ENCODE measurements around the gene DCLK2.

DCLK2 gene

DNA sequence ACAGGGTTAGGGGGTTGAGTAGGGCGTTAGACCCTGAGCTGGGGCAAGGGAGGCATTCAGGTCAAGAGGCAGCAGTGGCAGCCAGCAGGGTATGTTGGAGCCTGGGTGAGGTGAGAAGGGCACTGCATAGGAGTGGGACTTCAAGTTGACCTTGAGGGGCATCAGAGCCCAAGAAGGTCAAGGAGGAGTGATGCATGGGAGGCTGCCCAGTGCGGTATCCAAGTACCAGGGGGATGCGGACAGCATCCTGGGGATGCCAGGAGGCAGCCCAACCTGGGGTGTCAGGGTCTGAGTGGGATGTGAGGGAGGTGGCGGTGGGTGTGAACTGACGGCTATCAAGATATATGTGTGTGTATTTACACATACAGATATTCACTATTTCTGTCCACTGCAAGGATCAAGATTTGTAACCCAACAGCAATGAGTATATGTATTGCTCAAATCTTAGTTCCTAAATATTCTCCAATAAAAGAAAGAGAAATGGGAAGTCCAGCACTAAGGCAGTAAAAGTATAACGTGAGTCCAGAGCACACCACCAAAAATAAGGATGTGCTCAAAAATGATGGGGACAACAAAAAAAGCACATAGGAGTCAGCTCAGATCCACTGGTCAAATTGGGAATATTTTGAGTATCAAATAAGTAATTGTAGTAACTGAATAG is 9.8 kb upstream of the DCLK2 start:
- no peak for DNase-seq (ENCODE audit: low read depth in 1 of 2, low spot score in 1 of 2)

DNA sequence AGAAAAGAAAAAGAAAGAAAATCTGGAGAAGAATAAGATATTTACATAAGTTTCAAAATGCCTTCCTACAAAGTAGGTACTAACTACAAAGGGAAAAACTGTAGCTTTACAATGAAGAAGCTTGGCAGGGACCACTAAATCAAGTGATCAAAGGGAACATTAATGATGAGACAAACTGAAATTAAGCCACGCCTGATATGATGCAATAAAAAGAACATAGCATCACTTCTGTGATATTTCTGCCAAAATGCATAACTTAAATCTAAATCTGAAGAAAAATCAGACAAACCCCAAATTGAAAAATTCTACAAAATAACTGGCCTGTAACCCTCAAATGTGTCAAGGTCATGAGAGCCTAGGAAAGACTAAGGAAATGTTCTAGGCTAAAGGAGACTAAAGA is 8.9 kb upstream of the DCLK2 start:
- no peak for DNase-seq (ENCODE audit: low read depth in 1 of 2, low spot score in 1 of 2)

DNA sequence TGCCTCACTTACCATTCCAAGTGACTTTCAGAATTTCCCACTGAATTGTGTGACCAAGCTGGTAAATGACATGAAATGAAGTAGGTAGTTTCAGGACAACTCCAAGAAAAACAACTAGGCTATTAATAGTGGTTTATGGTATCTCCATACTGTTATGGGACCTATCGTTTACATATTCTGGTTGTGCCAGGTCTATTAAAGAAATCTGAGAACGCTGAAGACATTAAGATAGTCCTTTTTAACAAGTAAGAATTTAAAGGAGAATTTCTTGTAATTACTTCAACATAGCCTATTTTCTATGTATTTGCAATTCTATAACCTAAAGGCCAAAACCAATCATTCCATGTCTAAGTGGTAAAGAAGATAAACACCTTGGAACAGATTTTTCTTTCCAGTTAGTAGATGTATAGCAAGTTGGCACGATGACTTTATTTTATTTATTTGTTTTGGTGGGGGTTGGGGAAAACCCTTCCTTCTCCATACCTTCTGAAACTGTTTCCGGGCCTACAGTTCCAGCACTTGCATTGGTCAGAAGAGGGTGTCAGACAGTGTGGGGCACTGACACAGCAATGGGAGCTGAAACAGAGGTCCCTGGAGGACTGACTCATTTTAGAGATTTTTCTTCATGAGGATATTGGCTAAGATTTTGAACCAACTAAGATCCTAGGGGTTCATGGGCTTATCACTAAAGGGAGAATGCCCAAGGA is 7.6 kb upstream of the DCLK2 start:
- DNase-seq (ENCODE audit: low read depth in 1 of 2, low spot score in 1 of 2) = no peak

DNA sequence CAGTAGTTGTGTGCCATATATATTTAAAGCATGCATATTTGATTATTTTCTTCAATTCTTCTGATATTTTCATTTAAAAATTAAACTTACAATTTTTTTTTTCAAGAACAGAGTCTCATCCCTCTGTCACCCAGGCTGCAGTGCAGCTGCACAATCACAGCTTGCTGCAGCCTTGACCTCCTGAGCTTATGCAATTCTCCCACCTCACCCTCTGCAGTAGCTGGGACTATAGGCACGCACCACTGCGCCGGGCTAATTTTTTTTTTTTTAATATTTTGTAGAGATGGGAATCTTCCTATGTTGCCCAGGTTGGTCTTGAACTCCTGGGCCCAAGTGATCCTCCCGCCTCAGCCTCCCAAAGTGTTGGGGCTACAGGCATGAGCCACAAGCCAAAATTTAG is 5.8 kb upstream of the DCLK2 start:
- no peak for DNase-seq (ENCODE audit: low read depth in 1 of 2, low spot score in 1 of 2)

DNA sequence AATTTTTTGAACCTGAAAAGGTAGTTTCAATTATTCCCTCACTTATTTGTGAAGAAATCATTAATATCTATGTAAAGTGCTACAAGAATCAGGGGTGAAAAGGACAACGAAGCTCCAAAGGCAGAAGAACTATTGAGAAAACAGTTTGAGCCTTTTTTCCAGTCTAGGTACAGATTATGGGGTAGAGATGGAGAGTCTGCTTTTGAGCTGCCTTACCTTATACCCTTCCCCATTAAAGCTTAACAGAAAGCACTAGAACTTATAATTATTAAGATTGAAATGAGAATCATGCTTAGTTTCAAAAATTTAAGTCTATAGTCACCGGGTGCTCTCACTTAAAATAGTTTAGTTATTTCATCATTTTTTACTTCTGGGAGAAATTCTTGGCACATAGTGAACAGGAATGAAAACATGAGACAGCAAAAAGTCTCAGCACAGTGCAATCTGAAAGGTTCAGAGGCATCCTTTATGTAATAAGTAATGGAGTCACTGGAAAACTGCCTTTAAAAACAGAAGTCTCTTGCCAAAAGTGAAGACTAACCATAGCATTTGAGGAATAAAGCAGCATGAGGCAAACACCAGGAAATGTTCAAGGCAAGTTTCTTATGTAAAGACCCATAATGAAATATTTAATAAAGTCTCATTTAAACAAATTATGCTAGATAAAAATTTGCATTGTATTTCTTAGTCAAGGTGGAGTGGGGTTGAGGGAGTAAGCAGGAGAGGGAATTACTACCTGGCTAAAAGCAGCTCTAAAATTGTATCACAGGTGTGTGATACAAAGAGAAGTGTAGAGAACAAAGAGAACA is 5.1 kb upstream of the DCLK2 start:
- no peak for DNase-seq (ENCODE audit: low read depth in 1 of 2, low spot score in 1 of 2)

DNA sequence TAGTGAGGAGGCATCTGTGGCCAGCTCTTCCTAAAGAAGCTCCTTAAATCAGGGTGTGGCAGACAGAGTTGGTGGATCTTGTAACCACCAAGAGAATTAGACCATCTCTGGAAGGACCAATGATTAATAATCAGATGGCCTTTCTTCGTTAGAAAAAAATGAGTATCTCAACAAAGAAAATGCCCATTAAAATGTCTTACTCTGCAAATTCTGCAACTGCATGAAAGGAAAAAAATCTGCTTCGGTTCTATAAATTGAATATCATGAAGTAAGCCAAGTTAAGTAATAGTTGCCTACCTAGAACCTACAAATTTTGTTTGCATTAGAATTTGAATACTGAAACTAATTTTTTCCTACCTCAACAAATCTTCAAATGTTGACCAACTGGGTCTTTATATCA is 4.2 kb upstream of the DCLK2 start:
- DNase-seq (ENCODE audit: low read depth in 1 of 2, low spot score in 1 of 2) = no peak

DNA sequence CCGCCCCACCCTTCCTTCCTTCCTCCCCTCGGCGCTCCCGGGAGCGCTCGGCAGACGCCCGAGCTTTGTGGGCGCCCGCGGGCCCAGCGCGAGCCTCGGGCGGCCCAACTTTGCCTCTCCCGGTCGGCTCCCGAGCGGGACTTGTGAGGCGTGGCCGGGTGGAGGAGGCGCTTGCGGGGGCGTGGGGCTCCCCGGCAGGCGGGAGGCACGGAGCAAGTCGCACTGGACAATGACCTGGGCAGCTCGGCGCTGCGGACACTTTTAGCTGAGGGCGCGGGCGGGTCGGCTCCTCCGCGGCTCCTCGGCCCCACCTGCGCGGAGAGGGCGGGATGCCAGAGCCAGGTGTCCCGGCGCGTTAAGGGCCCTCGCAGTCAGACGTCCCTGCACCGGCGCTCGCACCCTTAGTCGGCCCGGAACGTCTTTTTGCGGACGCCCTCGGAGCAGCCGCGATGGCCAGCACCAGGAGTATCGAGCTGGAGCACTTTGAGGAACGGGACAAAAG is 385 bp downstream of the DCLK2 start:
- no peak for DNase-seq (ENCODE audit: low read depth in 1 of 2, low spot score in 1 of 2)

DNA sequence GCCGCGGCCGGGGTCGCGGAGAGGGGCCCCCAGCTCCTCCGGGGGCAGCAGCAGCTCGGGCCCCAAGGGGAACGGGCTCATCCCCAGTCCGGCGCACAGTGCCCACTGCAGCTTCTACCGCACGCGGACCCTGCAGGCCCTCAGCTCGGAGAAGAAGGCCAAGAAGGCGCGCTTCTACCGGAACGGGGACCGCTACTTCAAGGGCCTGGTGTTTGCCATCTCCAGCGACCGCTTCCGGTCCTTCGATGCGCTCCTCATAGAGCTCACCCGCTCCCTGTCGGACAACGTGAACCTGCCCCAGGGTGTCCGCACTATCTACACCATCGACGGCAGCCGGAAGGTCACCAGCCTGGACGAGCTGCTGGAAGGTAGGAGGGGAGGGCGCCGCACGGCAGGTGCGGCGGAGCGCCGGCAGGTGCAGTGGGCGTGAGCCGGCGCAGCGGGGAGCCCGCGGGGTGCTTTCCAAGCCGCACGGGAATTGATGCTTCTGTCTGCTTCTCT is 886 bp downstream of the DCLK2 start:
- no peak for DNase-seq (ENCODE audit: low read depth in 1 of 2, low spot score in 1 of 2)

DNA sequence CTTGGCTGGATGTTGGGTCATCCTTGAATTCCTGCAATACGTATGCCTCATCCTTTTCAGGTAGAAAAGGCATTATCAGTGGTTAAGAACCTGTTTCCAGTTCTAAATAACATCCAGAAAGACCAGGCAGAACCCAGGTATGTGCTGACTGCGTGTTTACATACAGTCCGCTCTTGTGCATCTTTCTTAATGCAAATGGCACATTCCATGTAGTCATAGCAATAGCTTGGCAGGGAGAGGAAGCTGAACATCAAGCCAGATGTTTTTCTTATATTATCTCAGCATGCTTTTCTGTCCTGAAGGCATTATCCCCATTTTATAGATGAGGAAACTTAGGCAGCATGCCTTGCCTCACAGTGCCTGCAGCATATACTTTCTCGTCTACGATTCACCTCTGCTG is 2.1 kb downstream of the DCLK2 start:
- DNase-seq (ENCODE audit: low read depth in 1 of 2, low spot score in 1 of 2) = no peak

DNA sequence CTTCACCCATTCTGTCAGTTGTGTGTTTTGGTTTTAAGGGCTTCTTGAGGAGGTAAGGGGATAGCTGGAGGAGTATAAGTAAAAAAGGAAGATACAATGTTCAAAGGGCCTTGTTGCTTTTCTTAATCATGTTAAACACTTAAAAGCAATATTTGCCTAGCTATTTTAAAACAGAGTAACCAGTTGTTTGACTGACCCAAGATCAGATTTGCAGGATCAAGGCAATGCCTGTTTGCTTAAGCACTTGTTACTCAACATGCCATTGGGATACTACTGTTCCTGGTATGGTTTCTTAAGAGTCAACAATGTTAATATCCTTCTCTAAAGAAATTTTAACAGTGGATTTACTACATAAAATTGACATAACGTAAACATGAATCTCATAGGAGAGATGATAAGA is 2.6 kb downstream of the DCLK2 start:
- DNase-seq (ENCODE audit: low read depth in 1 of 2, low spot score in 1 of 2) = no peak

DNA sequence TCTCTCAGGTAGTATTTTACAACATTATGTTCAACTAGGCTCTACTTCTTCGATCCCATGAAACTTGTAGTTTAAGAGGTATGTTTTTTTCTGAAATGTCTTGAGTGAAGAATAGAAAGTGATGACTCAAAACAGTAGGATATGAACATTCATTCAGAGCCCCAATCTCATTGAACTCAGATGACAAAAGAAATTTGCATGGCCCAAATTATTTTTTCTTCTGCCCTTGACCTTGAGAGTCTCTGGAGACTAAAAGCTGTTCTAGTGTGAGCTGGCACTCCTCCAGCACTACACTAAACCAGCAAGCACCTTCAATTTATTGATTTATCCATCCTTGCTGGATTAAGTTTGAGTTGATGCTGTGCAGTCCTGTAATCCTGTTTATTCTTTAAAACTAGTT is 4.0 kb downstream of the DCLK2 start:
- no peak for DNase-seq (ENCODE audit: low read depth in 1 of 2, low spot score in 1 of 2)

DNA sequence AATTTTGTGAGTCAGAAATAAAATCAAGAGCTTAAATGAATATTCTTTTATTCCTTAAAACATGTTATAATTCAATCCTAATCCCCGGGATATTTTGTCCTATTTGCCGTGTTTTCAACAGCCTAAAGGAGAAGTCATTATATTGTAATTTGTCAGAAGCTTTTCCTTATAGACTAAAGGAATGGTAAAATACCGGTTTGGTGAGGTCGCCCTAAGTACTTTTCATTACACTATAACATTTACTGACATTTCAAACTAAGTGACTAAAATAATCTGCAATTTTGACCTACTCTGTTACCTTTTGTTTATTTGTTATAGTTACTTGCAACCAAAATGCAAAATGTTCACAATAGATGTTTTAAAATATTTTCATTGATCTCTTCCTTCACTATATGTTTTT is 8.8 kb downstream of the DCLK2 start:
- DNase-seq (ENCODE audit: low read depth in 1 of 2, low spot score in 1 of 2) = no peak

DNA sequence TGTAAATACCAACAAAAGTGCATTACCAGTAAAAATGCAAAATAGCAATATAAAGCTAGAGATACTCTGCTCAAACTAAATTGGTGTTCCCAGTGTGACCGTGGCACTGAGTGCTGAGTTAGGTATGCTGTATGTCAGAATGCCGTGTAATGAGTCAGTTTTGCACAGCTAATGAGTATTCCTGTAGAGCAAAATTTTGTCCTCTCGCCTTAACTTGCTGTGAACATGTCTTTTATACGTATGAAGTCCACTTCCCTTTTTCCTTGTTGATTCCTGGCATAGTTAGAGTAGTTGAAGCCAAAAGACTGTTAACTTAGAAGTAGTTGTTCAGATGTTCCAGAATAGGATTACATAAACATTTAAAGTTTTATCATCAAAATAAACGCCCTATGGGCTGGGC is 11.5 kb downstream of the DCLK2 start:
- no peak for DNase-seq (ENCODE audit: low read depth in 1 of 2, low spot score in 1 of 2)

DNA sequence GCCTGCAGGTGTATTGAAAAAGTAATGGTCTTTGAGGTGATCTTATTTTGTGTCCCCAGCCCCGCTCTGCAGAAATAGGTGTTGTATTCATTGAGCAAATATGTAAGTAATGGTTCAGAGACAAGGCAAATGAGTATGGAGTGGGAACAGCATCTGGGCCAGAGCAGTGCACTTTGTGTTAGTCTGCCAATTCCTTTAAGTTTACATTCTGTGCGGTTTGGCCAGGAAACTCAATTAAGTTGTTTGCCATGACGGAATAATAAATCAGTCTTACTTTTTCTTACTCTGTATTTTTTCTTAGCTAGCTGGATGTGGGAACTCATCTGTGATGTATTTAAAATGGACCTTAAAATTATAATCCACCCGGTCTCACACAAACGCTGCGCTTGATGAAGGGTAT is 12.6 kb downstream of the DCLK2 start:
- DNase-seq (ENCODE audit: low read depth in 1 of 2, low spot score in 1 of 2) = no peak

DNA sequence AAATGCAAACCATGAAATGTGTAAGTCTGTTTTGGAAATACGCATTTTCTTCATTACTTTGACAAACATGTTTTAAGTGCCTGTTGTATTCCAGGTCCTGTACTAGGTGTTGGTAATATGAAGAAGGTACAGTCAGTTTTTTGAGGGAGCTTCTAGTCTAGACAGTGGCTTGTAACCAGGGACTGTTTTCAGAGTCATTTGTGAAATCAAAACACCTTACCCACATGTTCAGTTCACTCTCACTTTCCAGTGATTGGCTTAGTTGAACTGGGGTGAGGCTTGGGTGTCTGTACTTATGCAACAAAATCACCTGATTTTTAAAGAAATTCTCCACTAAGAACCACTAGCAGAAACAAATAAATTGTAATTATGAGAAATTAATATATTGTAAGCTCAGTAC is 16.4 kb downstream of the DCLK2 start:
- DNase-seq (ENCODE audit: low read depth in 1 of 2, low spot score in 1 of 2) = no peak

DNA sequence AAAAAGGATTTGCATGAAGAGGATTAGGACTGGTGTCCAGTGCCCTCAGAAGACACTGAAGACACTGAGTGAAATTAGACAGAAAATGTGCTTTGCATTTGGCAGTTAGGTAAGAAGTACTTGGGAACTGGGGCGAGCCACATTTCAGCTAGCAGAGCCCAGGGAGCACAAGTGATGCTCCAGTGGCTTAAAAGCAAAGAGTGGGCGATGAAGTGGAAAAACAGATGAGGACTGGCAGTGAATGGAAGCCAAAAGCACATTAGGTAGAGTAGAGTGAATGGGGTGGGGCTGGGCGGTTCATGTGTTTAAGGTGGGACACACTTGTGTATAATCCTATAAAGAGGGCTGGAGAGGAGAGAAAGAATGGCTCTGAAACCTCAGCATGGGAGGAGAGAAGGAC is 18.4 kb downstream of the DCLK2 start:
- no peak for DNase-seq (ENCODE audit: low read depth in 1 of 2, low spot score in 1 of 2)

DNA sequence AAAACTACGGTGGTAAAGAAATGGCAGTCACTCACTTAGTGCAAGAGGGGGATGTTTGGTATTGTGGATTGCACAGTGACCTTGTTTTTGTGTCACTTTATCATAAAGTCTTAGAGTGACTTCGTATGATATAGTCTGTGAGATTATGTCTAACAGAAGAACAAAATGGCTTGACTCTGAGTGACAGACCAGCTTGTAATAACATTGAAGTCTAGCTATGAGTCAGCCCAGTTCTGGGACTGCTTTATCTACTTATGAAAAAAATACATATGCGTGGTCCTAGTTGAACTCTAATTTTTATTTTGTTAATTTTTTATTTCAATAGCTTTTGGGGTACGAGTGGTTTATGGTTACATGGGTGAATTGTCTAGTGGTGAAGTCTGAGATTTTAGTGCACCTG is 20.0 kb downstream of the DCLK2 start:
- no peak for DNase-seq (ENCODE audit: low read depth in 1 of 2, low spot score in 1 of 2)

DNA sequence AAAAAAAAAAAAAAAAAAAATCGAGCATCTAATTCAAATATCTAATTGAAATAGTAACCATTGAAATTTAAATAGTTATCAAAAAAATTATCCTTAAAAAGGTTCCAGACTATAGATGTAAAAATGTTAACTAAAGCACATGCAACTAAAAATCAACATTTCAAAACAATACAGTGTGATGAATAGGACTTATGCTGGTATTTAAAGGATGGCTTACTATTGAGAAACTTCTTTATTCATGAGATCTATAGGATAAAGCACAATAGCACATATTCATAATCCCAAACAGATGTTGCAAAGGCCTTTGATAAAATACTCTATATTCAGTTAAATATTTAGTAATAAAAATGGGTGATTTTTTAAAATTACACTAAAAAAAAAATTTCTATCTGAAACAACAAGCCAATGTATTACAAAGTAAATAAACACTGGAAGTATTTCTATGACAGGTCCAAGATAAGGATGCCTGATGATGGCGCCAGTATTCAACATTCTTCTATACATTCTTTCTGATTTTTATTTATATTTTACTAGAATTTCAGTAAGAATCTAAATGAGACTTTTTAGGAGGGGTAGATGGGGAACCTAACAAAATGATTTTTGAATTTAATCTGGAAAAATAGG is 26.3 kb downstream of the DCLK2 start:
- DNase-seq (ENCODE audit: low read depth in 1 of 2, low spot score in 1 of 2) = no peak

DNA sequence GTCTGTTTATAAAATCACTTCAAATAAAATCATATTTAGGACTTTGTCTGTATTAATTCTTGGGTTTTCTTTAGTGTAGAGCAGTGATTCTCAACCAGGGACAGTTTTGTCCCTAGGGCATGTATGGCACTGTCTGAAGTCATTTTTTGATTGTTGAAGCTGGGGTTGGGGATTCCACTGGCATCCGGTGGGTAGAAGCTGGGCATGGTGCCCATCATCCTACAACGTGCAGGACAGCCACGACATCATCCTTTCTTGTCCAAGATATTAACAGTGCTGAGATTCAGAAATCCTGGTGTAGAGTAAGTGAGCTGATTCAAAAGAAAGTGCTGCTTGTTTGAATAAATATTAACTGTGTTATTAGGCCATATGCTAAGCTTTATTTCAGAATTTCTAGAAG is 28.6 kb downstream of the DCLK2 start:
- no peak for DNase-seq (ENCODE audit: low read depth in 1 of 2, low spot score in 1 of 2)

DNA sequence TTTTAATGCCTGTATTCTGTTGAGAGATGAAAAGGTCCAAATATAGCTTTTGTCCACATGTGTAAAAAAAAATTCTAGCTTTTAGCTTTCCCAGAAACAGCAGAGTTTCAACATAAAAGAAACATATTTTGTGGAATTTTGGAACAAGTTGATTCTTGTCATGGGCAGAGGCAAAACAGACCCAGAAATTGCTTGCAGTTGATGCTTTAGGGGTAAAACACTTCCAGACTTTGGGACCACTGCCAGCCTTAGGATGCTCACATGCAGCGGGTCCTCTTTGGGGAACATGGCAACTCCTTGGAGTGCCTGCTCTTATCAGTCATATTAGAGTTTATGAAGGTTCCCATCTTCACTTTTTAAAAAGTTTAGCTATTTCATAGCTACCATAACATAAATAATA is 30.4 kb downstream of the DCLK2 start:
- DNase-seq (ENCODE audit: low read depth in 1 of 2, low spot score in 1 of 2) = no peak

DNA sequence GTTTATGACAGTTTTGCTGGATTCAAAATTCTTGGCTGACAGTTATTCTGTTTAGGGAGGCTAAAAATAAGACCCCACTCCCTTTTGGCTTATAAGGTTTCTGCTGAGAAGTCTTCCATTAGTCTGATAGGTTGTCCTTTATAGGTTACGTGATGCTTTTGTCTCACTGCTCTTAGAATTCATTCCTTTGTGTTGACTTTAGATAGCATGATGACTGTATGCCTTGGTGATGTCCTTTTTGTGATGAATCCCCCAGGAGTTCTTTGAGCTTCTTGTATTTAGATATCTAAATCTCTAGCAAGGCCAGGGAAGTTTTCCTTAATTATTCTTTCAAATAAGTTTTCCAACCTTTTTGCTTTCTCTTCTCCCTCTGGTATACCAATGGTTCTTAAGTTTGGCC is 36.4 kb downstream of the DCLK2 start:
- DNase-seq (ENCODE audit: low read depth in 1 of 2, low spot score in 1 of 2) = no peak

DNA sequence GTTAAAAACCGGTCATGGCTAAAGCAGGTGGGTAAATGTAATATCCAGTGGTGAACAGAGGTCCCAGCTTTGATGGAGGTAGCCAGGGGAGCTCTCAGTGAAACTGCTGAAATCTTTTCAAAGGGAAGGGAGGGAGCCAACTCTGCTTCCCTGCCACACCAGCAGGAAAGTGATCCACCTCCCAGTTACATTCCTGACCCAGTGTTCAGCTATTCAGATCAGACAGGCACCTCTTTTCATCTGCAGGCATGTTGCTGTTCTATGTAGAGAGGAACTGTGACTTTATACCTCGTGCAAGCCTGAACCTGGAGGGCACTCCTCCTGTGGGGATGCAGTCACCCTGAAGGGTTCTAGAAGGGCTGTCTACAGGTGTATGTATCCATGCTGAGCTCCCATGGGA is 37.6 kb downstream of the DCLK2 start:
- DNase-seq (ENCODE audit: low read depth in 1 of 2, low spot score in 1 of 2) = no peak

All from activated CD4-positive, alpha-beta T cell treated with anti-CD3 and anti-CD28 coated beads, Interleukin-2, amount 50 U/mL, for 24 hours (primary cell).